Lower lobe of right lung (tissue), 2 donors: Measurements from ENCODE around the gene PRRT1B. TPM values are rescaled to one million over a fixed set of nuclear protein-coding genes. Genes with fewer than 3 reads are reported as not detected.

ENCODE experiments used
- ATAC-seq, 2 donors: fragments of 200-7000 bp; cut with Tn5 transposase; one replicate each; pipeline ENCODE4 v1.9.1; 2020 to 2022; ENCODE audit warnings: mild to moderate bottlenecking in 2 of 2, moderate library complexity in 2 of 2
- DNase-seq: peaks from one replicate; pipeline ENCODE4 v3.0.0-alpha.2; 2020
- H3K27ac ChIP-seq: fragments of 200-600 bp; one replicate; pipeline ENCODE4 v1.8.0; 2022
- H3K27me3 ChIP-seq: fragments of 200-600 bp; one replicate; pipeline ENCODE4 v1.8.0; 2022; ENCODE audit warnings: low read depth
- H3K36me3 ChIP-seq: fragments of 200-600 bp; one replicate; pipeline ENCODE4 v1.8.0; 2022; ENCODE audit warnings: mild to moderate bottlenecking
- H3K4me1 ChIP-seq: fragments of 200-600 bp; one replicate; pipeline ENCODE4 v1.8.0; 2022
- H3K4me3 ChIP-seq: fragments of 200-600 bp; one replicate; pipeline ENCODE4 v1.8.0; 2022; ENCODE audit warnings: mild to moderate bottlenecking
- H3K9me3 ChIP-seq: fragments of 200-600 bp; one replicate; pipeline ENCODE4 v1.8.0; 2022
- intact Hi-C: fragments of 100-400 bp; cut with DNase I; formaldehyde crosslinking; loops from one replicate; pipeline ENCODE4 v1.11.0; 2022
- total RNA-seq: library from RNA; stranded (reverse); fragmentation: NEBNext Ultra II Directional; extraction: Animal tissue kit (Norgen Biotek cat#: 25700); gene quantifications from one replicate; pipeline ENCODE4 v1.2.1, GENCODE V29; 2021
- TF ChIP-seq, protein P1 (sequence below): fragments of 200-600 bp; IDR thresholded peaks from one replicate; pipeline ENCODE4 v1.8.0; 2022; ENCODE audit warnings: antibody characterized with exemption, mild to moderate bottlenecking
- donor health status: DM: no; HTN: yes; CAD: no; lungs with severe emphysema.

Gene PRRT1B
- total RNA-seq, 1 donor from 2014 or later, result 6.3 TPM

GRCh38 chr9:131552030-131552429, 6.7 kb downstream of the PRRT1B start:
- DNase-seq, result no peak
- Histone ChIP-seq H3K4me3 (no peak overlapping the region), H3K9me3 (no peaks in the 10 kb centered on the region), H3K27me3 (peaks cover 33% of the 10 kb centered on the region), H3K36me3 (no peaks in the 10 kb centered on the region), H3K27ac (no peak overlapping the region), H3K4me1 (peaks cover under 1% of the 10 kb centered on the region)
- intact Hi-C loops, result no loop called here
- TF ChIP-seq, protein P1, sequence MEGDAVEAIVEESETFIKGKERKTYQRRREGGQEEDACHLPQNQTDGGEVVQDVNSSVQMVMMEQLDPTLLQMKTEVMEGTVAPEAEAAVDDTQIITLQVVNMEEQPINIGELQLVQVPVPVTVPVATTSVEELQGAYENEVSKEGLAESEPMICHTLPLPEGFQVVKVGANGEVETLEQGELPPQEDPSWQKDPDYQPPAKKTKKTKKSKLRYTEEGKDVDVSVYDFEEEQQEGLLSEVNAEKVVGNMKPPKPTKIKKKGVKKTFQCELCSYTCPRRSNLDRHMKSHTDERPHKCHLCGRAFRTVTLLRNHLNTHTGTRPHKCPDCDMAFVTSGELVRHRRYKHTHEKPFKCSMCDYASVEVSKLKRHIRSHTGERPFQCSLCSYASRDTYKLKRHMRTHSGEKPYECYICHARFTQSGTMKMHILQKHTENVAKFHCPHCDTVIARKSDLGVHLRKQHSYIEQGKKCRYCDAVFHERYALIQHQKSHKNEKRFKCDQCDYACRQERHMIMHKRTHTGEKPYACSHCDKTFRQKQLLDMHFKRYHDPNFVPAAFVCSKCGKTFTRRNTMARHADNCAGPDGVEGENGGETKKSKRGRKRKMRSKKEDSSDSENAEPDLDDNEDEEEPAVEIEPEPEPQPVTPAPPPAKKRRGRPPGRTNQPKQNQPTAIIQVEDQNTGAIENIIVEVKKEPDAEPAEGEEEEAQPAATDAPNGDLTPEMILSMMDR, result no peak
- no peak for ATAC-seq

GRCh38 chr9:131554087-131554842, 8.9 kb downstream of the PRRT1B start:
- Histone ChIP-seq H3K27ac (no peak overlapping the region), H3K4me1 (no peaks in the 10 kb centered on the region), H3K9me3 (no peaks in the 10 kb centered on the region), H3K4me3 (no peak overlapping the region), H3K36me3 (no peaks in the 10 kb centered on the region), H3K27me3 (peaks cover 28% of the 10 kb centered on the region)
- DNase-seq, result no peak
- TF ChIP-seq, protein P1, result no peak
- intact Hi-C loops, result no loop called here
- no peak for ATAC-seq

GRCh38 chr9:131554843-131555351, 9.6 kb downstream of the PRRT1B start:
- ATAC-seq, result no peak
- Histone ChIP-seq H3K27ac (no peak overlapping the region), H3K27me3 (peaks cover 28% of the 10 kb centered on the region), H3K4me1 (no peaks in the 10 kb centered on the region), H3K36me3 (no peaks in the 10 kb centered on the region), H3K9me3 (no peaks in the 10 kb centered on the region), H3K4me3 (no peak overlapping the region)
- intact Hi-C loops, result no loop called here
- TF ChIP-seq, protein P1, result no peak
- no peak for DNase-seq

- ATAC-seq (peak; percentile 17 to 25), DNase-seq (no peak)
- Histone ChIP-seq H3K4me1 (no peaks in the 10 kb centered on the region), H3K36me3 (no peaks in the 10 kb centered on the region), H3K9me3 (no peaks in the 10 kb centered on the region), H3K4me3 (no peak overlapping the region), H3K27me3 (peaks cover 28% of the 10 kb centered on the region), H3K27ac (no peak overlapping the region)
- TF ChIP-seq, protein P1, result no peak
- intact Hi-C loops, result no loop called here
Measured at GRCh38 chr9:131555841-131556673, 10.7 kb downstream of the PRRT1B start.

GRCh38 chr9:131557855-131558548, 12.7 kb downstream of the PRRT1B start:
- TF ChIP-seq, protein P1, result no peak
- Histone ChIP-seq H3K9me3 (peaks cover 9% of the 10 kb centered on the region), H3K4me1 (no peaks in the 10 kb centered on the region), H3K36me3 (no peaks in the 10 kb centered on the region), H3K4me3 (no peak overlapping the region), H3K27ac (no peak overlapping the region), H3K27me3 (peaks cover 27% of the 10 kb centered on the region)
- ATAC-seq (peak in 1 of 2 donors; percentile 9), DNase-seq (no peak)
- intact Hi-C loops, result no loop called here
